ENCODE measurements around the gene NRN1L.

GRCh38 chr16:67926181-67926750 is 41.6 kb downstream of the NRN1L start:
- TF ChIP-seq EP300 (IDR thresholded peaks at IDR 0.05) (no peak), POLR2A (IDR thresholded peaks at IDR 0.05; ENCODE audit: low read depth) (no peak)

Data from esophagus muscularis mucosa (tissue), 2 donors.